Measurements from ENCODE around the gene C5orf47. TPM values are rescaled to one million over a fixed set of nuclear protein-coding genes. Genes with fewer than 3 reads are reported as not detected.

C5orf47 gene
- total and polyA plus RNA-seq, 2 of the 8 experiments (the other 6 are each of a cell fraction or from before 2014, with no cell fraction given), result 0.11 TPM; not detected in 1

DNA sequence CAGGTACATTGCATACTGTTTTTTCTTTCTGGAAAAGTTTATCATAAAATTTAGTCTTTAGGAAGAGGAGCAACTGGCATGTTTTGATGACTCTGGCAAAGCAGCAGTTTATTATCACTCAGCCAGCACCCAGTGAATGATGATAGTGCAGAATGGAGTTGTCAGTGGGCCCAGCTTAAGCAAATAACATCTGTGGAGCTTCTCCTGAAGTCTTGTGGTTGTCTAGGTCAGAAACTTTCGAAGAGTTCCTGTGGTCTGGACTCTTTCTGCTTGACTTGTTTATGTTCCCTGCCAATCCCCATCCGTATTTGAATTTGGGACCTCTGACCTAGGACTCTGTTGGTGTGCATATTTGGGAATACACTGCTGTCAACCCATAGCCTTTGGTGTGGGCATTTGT, 38.1 kb upstream of the C5orf47 start (continued):
- TF ChIP-seq YY1 (IDR thresholded peaks at IDR 0.05; ENCODE audit: low read depth, low read length) (no peak), RFX5 (IDR thresholded peaks at IDR 0.05; ENCODE audit: borderline replicate concordance, low read depth, low read length) (no peak)

Measured in H1 (cell line).